ENCODE measurements around the gene HTR2C. TPM values are rescaled to one million over a fixed set of nuclear protein-coding genes. Genes with fewer than 3 reads are reported as not detected.

HTR2C gene
- total RNA-seq, 1 donor from 2014 or later = not detected

GRCh38 chrX:114797494-114797893, 213.6 kb downstream of the HTR2C start:
- H3K4me3 ChIP-seq = no peak overlapping the region

GRCh38 chrX:114798907-114799306, 215.0 kb downstream of the HTR2C start:
- intact Hi-C loops (cut with DNase I) = no loop called here
- DNase-seq = no peak
- TF ChIP-seq CTCF (IDR thresholded peaks at IDR 0.05) = no peak

More at GRCh38 chrX:114797494-114797893, 213.6 kb downstream of the HTR2C start:
- DNase-seq = no peak
- TF ChIP-seq CTCF (IDR thresholded peaks at IDR 0.05) = no peak
- no peaks in the 10 kb centered on the region for H3K4me1 ChIP-seq
- H3K36me3 ChIP-seq = no peaks in the 10 kb centered on the region
- H3K9me3 ChIP-seq = no peaks in the 10 kb centered on the region
- no peak overlapping the region for H3K27ac ChIP-seq
- peak in 1 of 2 donors; percentile 52 for ATAC-seq
- H3K27me3 ChIP-seq (ENCODE audit: low read depth) = no peaks in the 10 kb centered on the region
- intact Hi-C loops (cut with DNase I) = no loop called here

GRCh38 chrX:114800719-114801118, 216.8 kb downstream of the HTR2C start:
- no peaks in the 10 kb centered on the region for H3K4me1 ChIP-seq
- TF ChIP-seq CTCF (IDR thresholded peaks at IDR 0.05) = no peak
- no peaks in the 10 kb centered on the region for H3K9me3 ChIP-seq
- DNase-seq = no peak
- H3K36me3 ChIP-seq = no peaks in the 10 kb centered on the region
- no peak overlapping the region for H3K27ac ChIP-seq
- no peaks in the 10 kb centered on the region for H3K27me3 ChIP-seq (ENCODE audit: low read depth)
- ATAC-seq = no peak
- intact Hi-C loops (cut with DNase I) = no loop called here
- H3K4me3 ChIP-seq = no peak overlapping the region

More at GRCh38 chrX:114798907-114799306, 215.0 kb downstream of the HTR2C start:
- H3K9me3 ChIP-seq = no peaks in the 10 kb centered on the region
- H3K4me1 ChIP-seq = no peaks in the 10 kb centered on the region
- ATAC-seq = no peak
- H3K36me3 ChIP-seq = no peaks in the 10 kb centered on the region
- H3K4me3 ChIP-seq = no peak overlapping the region
- no peaks in the 10 kb centered on the region for H3K27me3 ChIP-seq (ENCODE audit: low read depth)
- H3K27ac ChIP-seq = no peak overlapping the region

- Histone ChIP-seq H3K9me3 (no peaks in the 10 kb centered on the region), H3K36me3 (no peaks in the 10 kb centered on the region), H3K4me1 (no peaks in the 10 kb centered on the region), H3K4me3 (no peak overlapping the region), H3K27ac (no peak overlapping the region), H3K27me3 (ENCODE audit: low read depth) (no peaks in the 10 kb centered on the region)
- DNase-seq (no peak), ATAC-seq (no peak)
- no peak for TF ChIP-seq CTCF (IDR thresholded peaks at IDR 0.05)
- intact Hi-C loops (cut with DNase I) = no loop called here
Observed at GRCh38 chrX:114819509-114819908, 235.6 kb downstream of the HTR2C start.

- no peak for TF ChIP-seq CTCF (IDR thresholded peaks at IDR 0.05)
- Histone ChIP-seq H3K4me1 (no peaks in the 10 kb centered on the region), H3K4me3 (no peak overlapping the region), H3K27me3 (ENCODE audit: low read depth) (no peaks in the 10 kb centered on the region), H3K36me3 (no peaks in the 10 kb centered on the region), H3K27ac (no peak overlapping the region), H3K9me3 (no peaks in the 10 kb centered on the region)
- DNase-seq (no peak), ATAC-seq (no peak)
- intact Hi-C loops (cut with DNase I) = no loop called here
Observed at GRCh38 chrX:114841051-114841450, 257.2 kb downstream of the HTR2C start.

GRCh38 chrX:114842181-114842580, 258.3 kb downstream of the HTR2C start:
- intact Hi-C loops (cut with DNase I) = no loop called here
- Histone ChIP-seq H3K9me3 (no peaks in the 10 kb centered on the region), H3K4me1 (no peaks in the 10 kb centered on the region), H3K27me3 (ENCODE audit: low read depth) (no peaks in the 10 kb centered on the region), H3K4me3 (no peak overlapping the region), H3K36me3 (no peaks in the 10 kb centered on the region), H3K27ac (no peak overlapping the region)
- ATAC-seq (no peak), DNase-seq (no peak)
- no peak for TF ChIP-seq CTCF (IDR thresholded peaks at IDR 0.05)
